Activated naive CD4-positive, alpha-beta T cell treated with anti-CD3 and anti-CD28 coated beads, Interleukin-2, amount 50 U/mL, for 72 hours (primary cell): ENCODE data around the gene NKAIN2. TPM values are rescaled to one million over a fixed set of nuclear protein-coding genes. Genes with fewer than 3 reads are reported as not detected.
"Not testable (repeated sequence)": the region's sequence is repeated elsewhere in the genome, so short reads cannot be mapped to it uniquely, and the experiment has no call there.

Source experiments
- ATAC-seq, 2 donors: fragments of 150-1000 bp; cut with Tn5 transposase; 2 replicates each; pipeline ENCODE4 v1.10.0; 2021; ENCODE audit warnings: mild to moderate bottlenecking in 2 of 2, moderate library complexity in 2 of 2
- DNase-seq, 2 donors: peaks; one replicate each; pipeline ENCODE4 v3.0.0; 2021 to 2022; ENCODE audit warnings: low spot score in 2 of 2
- H3K27ac Mint-ChIP-seq, 2 donors: one replicate each; pipeline ENCODE4 v1.8.0; 2022; ENCODE audit warnings: mild to moderate bottlenecking in 2 of 2, mixed read lengths in 2 of 2
- H3K36me3 Mint-ChIP-seq, 2 donors: one replicate each; pipeline ENCODE4 v1.8.0; 2022; ENCODE audit warnings: mixed read lengths in 2 of 2
- H3K9me3 Mint-ChIP-seq, 2 donors: one replicate each; pipeline ENCODE4 v1.8.0; 2022; ENCODE audit warnings: mixed read lengths in 2 of 2
- total RNA-seq, 2 donors: library from RNA; stranded (reverse); gene quantifications; one replicate each; pipeline ENCODE4 v1.2.3, GENCODE V29; 2022

Gene NKAIN2
- total RNA-seq, 2 donors from 2014 or later: not detected

GRCh38 chr6:124303971-124304370 lies 500.3 kb downstream of the NKAIN2 start:
- Mint-ChIP-seq H3K36me3 (no peaks in the 10 kb centered on the region), H3K9me3 (peaks cover 8 to 14% of the 10 kb centered on the region in 2 donors), H3K27ac (no peak overlapping the region)
- ATAC-seq (no peak), DNase-seq (no peak)

DNA sequence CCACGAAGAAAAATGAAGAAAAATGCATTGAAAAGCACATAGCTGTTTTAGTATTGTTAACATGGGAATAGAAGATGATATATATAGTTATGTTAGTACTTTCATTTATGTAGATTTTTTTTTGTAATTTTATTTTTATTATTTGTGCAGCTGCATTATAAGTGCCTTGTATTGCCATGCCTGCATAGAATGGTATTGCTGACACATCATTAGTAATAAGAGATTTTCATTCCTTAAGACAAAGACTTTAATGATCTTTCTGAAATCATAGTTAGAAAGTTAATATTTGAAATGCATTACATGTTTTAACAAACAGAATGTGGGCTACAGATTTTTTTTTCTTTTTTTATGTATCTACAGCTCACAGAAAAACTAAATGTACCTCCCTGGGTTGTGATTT lies 506.5 kb downstream of the NKAIN2 start:
- Mint-ChIP-seq H3K27ac (no peak overlapping the region), H3K36me3 (no peaks in the 10 kb centered on the region), H3K9me3 (no peaks in the 10 kb centered on the region)
- ATAC-seq: no peak
- DNase-seq: no peak

- no peak for DNase-seq
- Mint-ChIP-seq H3K36me3 (no peaks in the 10 kb centered on the region), H3K9me3 (no peaks in the 10 kb centered on the region), H3K27ac (no peak overlapping the region)
- no peak for ATAC-seq
Observed at GRCh38 chr6:124319410-124319809, 515.7 kb downstream of the NKAIN2 start.

DNA sequence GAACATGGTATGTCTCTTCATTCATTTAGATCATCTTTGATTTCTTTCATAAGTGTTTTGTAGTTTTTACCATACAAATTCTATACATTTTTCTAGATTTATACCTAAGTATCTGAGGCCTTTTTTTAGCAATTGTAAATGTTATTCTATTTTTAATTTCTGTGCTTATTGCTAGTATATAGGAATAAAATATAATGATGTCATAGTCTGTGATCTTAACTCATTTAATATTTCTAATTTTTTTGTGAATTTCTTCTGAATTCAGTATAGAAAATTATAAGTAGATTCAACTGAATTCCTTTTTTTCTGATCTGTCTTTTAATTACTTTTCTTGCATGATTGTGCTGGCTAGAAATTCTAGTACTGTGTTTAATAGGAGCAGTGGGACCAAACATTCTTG lies 520.6 kb downstream of the NKAIN2 start:
- H3K36me3 Mint-ChIP-seq: no peaks in the 10 kb centered on the region
- ATAC-seq (no peak), DNase-seq (no peak)
- H3K9me3 Mint-ChIP-seq: no peaks in the 10 kb centered on the region
- H3K27ac Mint-ChIP-seq: no peak overlapping the region

DNA sequence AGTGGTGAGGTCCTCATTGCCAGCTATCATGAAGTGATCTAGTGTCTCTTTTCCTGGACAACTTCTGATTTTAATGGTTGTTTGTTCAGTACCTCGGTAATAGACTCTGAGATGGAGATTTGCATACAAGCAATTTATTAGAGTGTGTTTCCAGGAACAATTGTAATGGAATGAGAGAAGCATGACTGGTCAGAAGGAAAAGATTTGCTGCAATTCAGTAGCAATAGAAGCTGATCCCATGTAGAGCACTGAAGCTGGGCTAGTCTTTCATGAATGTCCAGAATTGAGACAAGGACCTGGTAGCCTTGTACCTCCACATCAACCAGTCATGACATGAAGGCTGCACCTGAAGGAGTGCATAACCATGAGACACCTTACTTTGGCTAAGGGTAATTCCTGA lies 526.5 kb downstream of the NKAIN2 start:
- DNase-seq (no peak), ATAC-seq (no peak)
- Mint-ChIP-seq H3K36me3 (no peaks in the 10 kb centered on the region), H3K9me3 (no peaks in the 10 kb centered on the region), H3K27ac (no peak overlapping the region)

GRCh38 chr6:124334359-124334758 lies 530.7 kb downstream of the NKAIN2 start:
- Mint-ChIP-seq H3K36me3 (no peaks in the 10 kb centered on the region), H3K9me3 (no peaks in the 10 kb centered on the region), H3K27ac (no peak overlapping the region)
- DNase-seq (no peak), ATAC-seq (no peak)

DNA sequence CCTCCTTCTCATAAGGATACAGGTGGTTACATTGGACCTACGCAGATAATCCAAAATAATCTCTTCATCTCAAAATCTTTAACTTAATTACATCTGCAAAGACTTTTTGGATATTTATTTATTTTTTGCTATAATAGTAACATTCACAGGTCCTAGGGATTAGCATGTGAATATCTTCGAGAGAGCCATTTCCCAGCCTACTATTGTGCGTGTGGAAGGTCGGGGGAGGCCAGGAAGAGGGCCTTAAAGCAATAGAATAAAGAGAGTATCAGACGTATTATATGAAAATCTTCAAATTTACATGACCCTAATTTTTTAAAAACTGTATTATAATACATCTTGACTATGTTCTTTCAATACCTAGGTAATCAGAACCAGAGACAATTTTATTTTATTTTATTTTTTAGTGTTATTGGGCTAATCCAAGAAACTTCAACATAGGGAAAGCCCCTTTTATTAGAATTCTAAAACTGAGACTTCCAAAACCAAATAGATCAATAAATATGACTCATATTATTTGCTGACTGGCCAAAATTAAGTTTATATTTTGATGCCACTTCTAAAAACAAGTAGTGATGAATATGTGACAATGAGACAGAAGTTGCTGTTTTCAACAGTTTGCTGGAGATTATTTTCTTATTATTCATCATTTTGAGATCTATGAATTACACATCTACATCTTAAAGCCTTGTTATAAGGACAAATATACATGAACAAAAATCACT lies 536.1 kb downstream of the NKAIN2 start:
- DNase-seq (no peak), ATAC-seq (no peak)
- H3K27ac Mint-ChIP-seq: no peak overlapping the region
- H3K36me3 Mint-ChIP-seq: no peaks in the 10 kb centered on the region
- no peaks in the 10 kb centered on the region for H3K9me3 Mint-ChIP-seq

- ATAC-seq, H3K27ac Mint-ChIP-seq, DNase-seq, H3K36me3 Mint-ChIP-seq: not testable (repeated sequence)
- peaks cover 8 to 12% of the 10 kb centered on the region in 2 donors for H3K9me3 Mint-ChIP-seq
Observed at GRCh38 chr6:124348339-124348738, 544.7 kb downstream of the NKAIN2 start.

DNA sequence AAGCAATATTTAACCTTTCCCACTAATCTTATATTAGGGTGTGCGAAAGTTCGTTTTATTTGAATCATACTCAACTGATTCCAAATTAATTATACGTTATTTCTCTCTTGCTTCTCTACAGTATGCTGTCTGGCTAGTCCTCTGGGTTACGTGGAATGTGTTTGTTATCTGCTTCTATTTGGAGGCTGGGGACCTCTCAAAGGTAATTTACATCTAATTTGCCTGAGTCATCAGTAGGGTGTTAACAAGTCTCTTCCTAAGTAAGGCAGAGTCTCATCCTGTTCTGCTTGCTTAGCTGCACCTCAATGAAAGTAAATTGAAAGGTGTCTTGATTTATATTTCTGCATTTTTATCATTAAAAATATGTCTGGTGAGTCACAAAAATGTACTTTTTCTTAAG lies 551.5 kb downstream of the NKAIN2 start:
- ATAC-seq (no peak), DNase-seq (no peak)
- peaks cover 4 to 7% of the 10 kb centered on the region in 2 donors for H3K9me3 Mint-ChIP-seq
- no peaks in the 10 kb centered on the region for H3K36me3 Mint-ChIP-seq
- no peak overlapping the region for H3K27ac Mint-ChIP-seq

- no peak for DNase-seq
- H3K36me3 Mint-ChIP-seq: no peaks in the 10 kb centered on the region
- no peak for ATAC-seq
- no peak overlapping the region for H3K27ac Mint-ChIP-seq
- peaks cover 4 to 7% of the 10 kb centered on the region in 2 donors for H3K9me3 Mint-ChIP-seq
Observed at GRCh38 chr6:124356276-124356810, 552.7 kb downstream of the NKAIN2 start.

DNA sequence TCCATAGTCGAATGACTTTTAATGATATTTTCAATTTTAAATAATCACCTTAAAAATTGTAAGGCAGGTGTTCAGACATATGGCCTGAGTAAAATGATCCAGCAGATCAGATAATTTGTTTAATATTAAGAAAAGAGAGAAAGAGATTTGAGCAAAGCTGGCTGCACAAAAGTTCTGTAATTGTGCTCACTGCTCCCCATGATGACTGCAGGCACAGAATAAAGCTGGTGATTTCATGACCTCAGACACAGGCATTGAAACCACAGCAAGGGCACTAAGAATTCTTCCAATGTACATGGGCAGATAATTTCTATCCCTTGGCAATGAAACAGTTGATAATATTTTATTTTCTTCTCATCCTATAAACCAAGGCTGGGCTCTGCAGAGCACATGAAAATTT lies 553.1 kb downstream of the NKAIN2 start:
- DNase-seq (no peak), ATAC-seq (no peak)
- no peaks in the 10 kb centered on the region for H3K36me3 Mint-ChIP-seq
- peaks cover 4 to 7% of the 10 kb centered on the region in 2 donors for H3K9me3 Mint-ChIP-seq
- H3K27ac Mint-ChIP-seq: no peak overlapping the region

GRCh38 chr6:124368131-124368530 lies 564.5 kb downstream of the NKAIN2 start:
- Mint-ChIP-seq H3K36me3 (no peaks in the 10 kb centered on the region), H3K9me3 (peaks cover under 1 to 14% of the 10 kb centered on the region in 2 donors), H3K27ac (no peak overlapping the region)
- DNase-seq (no peak), ATAC-seq (no peak)

GRCh38 chr6:124371974-124372475 lies 568.4 kb downstream of the NKAIN2 start:
- H3K36me3 Mint-ChIP-seq: no peaks in the 10 kb centered on the region
- H3K9me3 Mint-ChIP-seq: peaks cover 5 to 12% of the 10 kb centered on the region in 2 donors
- no peak overlapping the region for H3K27ac Mint-ChIP-seq
- DNase-seq (no peak), ATAC-seq (no peak)

- no peaks in the 10 kb centered on the region for H3K36me3 Mint-ChIP-seq
Observed at GRCh38 chr6:124373386-124373785, 569.7 kb downstream of the NKAIN2 start.

DNA sequence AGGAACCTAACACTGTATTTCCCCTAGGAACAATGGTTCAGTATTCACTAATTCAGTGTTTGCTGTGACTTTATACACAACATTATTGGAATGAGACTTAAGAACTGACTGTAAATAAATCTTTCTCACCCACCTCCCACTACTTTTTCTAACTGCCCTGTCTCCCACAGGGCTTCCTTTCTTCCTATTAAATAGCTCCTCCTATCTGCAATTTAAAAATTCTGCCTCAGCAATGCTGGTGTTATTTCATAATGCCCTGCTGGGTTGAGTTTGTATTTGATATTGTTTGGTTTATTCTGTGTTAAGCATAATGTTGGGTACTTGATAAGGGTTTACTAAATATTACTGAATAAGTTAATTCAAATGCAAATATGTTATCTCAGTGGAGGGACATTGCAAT lies 585.5 kb downstream of the NKAIN2 start:
- H3K36me3 Mint-ChIP-seq: no peaks in the 10 kb centered on the region
- H3K27ac Mint-ChIP-seq: no peak overlapping the region
- no peak for ATAC-seq
- peaks cover 7 to 8% of the 10 kb centered on the region in 2 donors for H3K9me3 Mint-ChIP-seq
- no peak for DNase-seq

More at GRCh38 chr6:124373386-124373785, 569.7 kb downstream of the NKAIN2 start:
- ATAC-seq (no peak), DNase-seq (no peak)
- H3K9me3 Mint-ChIP-seq: peaks cover 8 to 16% of the 10 kb centered on the region in 2 donors
- no peak overlapping the region for H3K27ac Mint-ChIP-seq

DNA sequence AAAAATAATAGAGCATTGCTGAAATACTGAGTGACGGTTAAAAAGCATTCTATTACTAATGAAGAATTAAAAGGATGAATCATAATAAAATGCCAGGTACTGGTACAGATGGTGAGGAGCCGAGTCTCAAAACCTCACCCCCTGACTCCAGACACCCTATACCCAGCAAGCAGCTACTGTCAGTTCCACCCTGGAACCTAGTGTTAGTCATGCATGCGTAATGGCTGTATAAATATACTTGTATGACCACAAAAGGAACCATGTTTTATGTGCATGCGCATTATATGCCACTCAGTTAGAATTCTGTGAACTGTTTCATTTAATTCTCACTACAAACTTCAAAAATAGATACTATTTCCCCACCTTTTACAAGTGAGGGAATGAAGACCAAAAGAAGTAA lies 589.9 kb downstream of the NKAIN2 start:
- ATAC-seq: no peak
- no peaks in the 10 kb centered on the region for H3K36me3 Mint-ChIP-seq
- DNase-seq: no peak
- no peak overlapping the region for H3K27ac Mint-ChIP-seq
- H3K9me3 Mint-ChIP-seq: peaks cover 3 to 4% of the 10 kb centered on the region in 2 donors

- no peak for DNase-seq
- ATAC-seq: no peak
- H3K27ac Mint-ChIP-seq: no peak overlapping the region
- H3K9me3 Mint-ChIP-seq: peaks cover 3 to 4% of the 10 kb centered on the region in 2 donors
- H3K36me3 Mint-ChIP-seq: no peaks in the 10 kb centered on the region
Observed at GRCh38 chr6:124396361-124396760, 592.7 kb downstream of the NKAIN2 start.
